GM21381 (cell line): ENCODE data around the gene FOXF2.

Experiments
- ATAC-seq: cut with Tn5 transposase; IDR thresholded peaks from one replicate; pipeline ENCODE4 v1.9.1; 2021; ENCODE audit warnings: mild to moderate bottlenecking, moderate library complexity; ENCODE audit not compliant: unreplicated experiment

Gene FOXF2

DNA sequence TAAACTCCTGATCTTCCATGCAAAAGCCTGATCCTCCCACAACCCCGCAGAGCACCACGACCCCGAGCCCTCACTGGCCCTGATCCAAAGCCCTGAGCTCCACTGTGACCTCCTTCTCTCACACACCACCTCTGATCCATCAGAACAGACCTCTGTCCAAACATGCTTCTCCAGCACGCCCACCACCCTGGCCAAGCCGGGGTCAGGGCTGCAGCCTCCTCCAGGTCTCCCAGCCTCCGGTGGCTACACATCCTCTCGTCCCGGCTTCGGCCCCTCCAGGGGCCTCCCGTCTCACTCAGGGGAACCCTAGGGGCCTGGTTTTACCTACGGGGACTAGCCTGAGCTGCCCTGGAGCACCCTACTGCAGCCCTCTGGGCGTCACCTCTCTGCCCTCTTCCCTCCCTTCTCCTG, 49.1 kb downstream of the FOXF2 start:
- ATAC-seq = no peak

DNA sequence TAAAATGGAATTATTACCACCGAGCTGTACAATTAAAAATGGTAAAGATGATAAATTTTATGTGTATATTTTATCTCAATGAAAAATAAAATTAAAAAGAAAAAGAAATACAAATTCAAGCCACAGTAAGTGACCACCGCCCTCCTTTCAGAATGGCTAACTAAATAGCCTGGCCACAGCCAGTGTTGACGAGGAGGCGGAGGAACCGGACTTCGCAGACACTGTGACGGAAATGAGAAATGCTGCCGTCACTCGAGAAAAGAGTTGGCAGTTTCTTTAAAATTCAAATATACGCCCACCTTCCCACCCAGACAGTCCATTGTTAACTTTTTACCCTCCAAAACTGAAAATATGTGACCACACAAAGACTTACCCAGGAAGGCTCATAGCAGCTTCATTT, 50.0 kb downstream of the FOXF2 start:
- ATAC-seq = no peak

DNA sequence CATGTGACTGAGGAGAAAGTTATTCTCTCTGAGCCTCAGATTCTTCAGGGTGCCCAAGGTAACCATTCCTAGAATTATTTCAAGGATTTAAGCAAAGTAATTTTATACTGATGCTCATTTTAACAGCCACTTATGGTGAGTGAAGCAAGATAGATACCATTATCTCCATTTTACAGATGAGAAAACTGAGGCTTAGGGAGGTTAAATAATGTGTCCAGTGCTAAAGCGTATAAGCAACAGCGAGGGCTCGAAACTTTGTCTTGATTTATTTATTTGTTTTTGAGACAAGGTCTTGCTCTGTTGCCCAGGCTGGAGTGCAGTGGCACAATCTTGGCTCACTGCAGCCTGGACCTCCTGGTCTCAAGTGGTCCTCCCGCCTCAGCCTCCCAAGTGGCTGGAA, 53.6 kb downstream of the FOXF2 start:
- no peak for ATAC-seq
